GM12865 (cell line): Measurements from ENCODE around the gene CRPPA.
A peak's percentile ranks its signal among the peaks of the same experiment; 100 is the strongest.

Experiments
- DNase-seq: peaks from one replicate; pipeline ENCODE4 v3.0.0; 2010; ENCODE audit warnings: low read depth
- H3K4me3 ChIP-seq: 2 replicates; pipeline ENCODE4 v1.5.1; 2011; ENCODE audit warnings: mild to moderate bottlenecking, low read depth, low read length, control low read depth
- TF ChIP-seq, protein P1 (sequence below): IDR thresholded peaks from 2 replicates; pipeline ENCODE4 v1.5.1; 2011; ENCODE audit warnings: low read length, control low read depth, low read depth, inconsistent platforms; ENCODE audit not compliant: insufficient read depth; ENCODE audit errors: missing control alignments

Gene CRPPA

GRCh38 chr7:16422917-16423316, 1.6 kb upstream of the CRPPA start:
- no peak for DNase-seq
- no peak overlapping the region for H3K4me3 ChIP-seq
- TF ChIP-seq, protein P1, sequence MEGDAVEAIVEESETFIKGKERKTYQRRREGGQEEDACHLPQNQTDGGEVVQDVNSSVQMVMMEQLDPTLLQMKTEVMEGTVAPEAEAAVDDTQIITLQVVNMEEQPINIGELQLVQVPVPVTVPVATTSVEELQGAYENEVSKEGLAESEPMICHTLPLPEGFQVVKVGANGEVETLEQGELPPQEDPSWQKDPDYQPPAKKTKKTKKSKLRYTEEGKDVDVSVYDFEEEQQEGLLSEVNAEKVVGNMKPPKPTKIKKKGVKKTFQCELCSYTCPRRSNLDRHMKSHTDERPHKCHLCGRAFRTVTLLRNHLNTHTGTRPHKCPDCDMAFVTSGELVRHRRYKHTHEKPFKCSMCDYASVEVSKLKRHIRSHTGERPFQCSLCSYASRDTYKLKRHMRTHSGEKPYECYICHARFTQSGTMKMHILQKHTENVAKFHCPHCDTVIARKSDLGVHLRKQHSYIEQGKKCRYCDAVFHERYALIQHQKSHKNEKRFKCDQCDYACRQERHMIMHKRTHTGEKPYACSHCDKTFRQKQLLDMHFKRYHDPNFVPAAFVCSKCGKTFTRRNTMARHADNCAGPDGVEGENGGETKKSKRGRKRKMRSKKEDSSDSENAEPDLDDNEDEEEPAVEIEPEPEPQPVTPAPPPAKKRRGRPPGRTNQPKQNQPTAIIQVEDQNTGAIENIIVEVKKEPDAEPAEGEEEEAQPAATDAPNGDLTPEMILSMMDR = no peak

DNA sequence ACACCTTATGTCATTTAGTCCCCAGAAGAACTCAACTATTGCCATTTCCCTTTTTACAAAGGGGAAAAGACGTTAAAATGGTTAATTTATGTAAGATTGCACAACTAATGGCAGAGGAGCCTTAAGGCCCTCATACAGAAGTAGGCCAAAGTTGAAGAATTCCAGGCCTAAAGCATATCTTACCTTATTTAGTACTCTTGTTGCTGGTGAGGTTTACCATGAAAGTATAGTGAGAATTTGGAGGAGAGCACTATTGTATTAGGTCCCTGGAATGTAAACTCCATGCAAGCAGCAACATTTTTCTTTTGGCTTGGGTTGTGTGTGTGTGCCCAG, 731 bp upstream of the CRPPA start:
- no peak overlapping the region for H3K4me3 ChIP-seq
- TF ChIP-seq, protein P1 = no peak
- no peak for DNase-seq

DNA sequence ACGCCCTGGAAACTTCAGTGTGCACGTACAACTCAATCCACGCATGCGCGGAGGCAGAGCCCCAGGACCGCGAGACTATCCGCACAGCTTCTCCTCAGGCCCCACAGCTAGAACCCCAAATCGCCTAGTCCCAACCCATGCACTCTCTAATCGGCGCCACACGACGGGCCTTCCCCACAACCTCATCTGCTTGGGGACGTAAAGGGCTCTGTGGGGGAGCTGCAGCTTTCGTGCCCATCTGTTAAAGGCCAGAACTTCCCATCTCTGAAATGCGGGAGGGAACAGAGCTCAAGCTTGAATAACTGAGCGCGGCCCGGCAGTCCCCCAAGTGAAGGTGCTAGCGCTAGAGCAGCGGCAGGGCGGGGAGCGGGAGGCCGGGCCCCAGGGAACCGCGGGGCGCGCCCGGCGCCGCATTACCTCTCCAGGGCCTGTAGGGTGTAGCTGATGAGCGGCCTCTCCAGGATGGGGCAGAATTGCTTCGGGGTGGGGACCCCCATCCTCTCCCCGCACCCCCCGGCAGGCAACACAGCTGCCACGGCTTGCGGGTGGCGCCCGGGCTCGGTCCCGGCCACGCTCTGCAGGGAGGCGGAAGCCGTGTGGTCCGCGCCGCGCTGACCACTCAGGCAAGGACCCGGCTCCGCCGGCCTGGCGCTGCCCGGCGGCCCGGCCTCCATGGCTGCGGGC, 547 bp downstream of the CRPPA start:
- peak; percentile 56 for DNase-seq
- TF ChIP-seq, protein P1 = no peak
- peak overlapping the region; percentile 7 for H3K4me3 ChIP-seq

DNA sequence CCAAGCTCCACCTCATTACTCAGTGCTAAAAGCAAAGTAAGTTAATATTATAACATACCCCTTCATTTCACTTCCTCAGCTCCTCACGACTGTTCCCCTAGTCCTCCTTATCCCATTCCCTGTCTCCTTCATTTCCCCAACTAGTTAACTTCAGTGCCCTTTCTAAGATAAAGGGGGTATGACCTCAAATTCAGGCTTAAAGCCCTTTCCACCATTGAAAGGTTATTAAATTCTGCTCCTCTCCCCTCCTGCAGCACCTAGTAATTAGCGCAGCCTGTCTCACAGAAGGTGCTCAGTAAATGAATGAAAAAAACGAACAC, 1.0 kb downstream of the CRPPA start:
- TF ChIP-seq, protein P1 = no peak
- DNase-seq = no peak
- H3K4me3 ChIP-seq = no peak overlapping the region

DNA sequence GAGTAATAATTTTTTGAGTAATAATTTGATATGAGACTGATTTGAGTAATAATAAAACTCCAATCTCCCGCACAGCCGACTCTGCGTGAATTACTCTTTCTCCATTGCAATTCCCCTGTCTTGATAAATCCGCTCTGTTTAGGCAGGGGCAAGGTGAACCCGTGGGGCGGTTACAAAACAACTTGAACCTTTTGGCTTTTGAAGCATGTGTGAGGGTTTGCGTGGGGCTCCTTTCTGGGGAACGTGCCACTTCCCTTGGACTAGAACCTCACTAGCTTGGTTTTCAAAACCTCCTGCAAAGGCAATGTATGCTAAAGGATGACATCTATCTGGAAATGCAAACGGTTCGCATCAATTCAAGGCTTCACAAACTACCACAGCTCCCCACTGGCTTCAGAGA, 1.5 kb downstream of the CRPPA start:
- no peak for DNase-seq
- no peak overlapping the region for H3K4me3 ChIP-seq
- TF ChIP-seq, protein P1 = no peak

GRCh38 chr7:16419126-16419525, 2.2 kb downstream of the CRPPA start:
- H3K4me3 ChIP-seq = no peak overlapping the region

DNA sequence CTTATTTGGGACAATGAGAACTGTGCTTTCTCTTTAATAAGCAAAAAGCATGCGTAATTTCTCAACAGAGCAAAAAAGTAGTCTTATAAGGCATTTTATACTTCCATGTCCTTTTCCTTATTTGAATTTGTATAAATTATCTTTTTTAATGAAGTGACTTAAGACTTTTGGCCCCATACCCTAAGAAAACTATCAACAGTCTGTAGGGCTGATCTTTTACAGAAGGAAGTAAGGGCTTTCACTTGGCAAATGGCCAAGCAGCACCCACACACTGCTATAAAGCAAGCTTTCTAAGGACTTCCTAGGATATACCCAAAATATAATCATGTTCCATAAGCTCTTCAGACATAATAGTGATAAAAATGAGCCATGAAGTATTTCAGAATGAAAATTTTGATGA, 3.4 kb downstream of the CRPPA start:
- H3K4me3 ChIP-seq = no peak overlapping the region
- DNase-seq = no peak
- TF ChIP-seq, protein P1 = no peak

More at GRCh38 chr7:16419126-16419525, 2.2 kb downstream of the CRPPA start:
- TF ChIP-seq, protein P1 = no peak
- DNase-seq = no peak
